ENCODE data around the gene ANXA5. TPM values are rescaled to one million over a fixed set of nuclear protein-coding genes. Genes with fewer than 3 reads are reported as not detected.

The ANXA5 gene
- total RNA-seq, 1 donor from 2014 or later, result 682 TPM

GRCh38 chr4:121688261-121688660, 8.5 kb downstream of the ANXA5 start:
- no peaks in the 10 kb centered on the region for H3K27me3 Mint-ChIP-seq (ENCODE audit: low read depth, unreplicated experiment)
- Histone ChIP-seq H3K27ac (ENCODE audit: low read depth, low read length) (no peak overlapping the region), H4K20me1 (ENCODE audit: insufficient read depth, low read length) (peaks cover 73% of the 10 kb centered on the region), H3K9ac (ENCODE audit: low read length) (no peak overlapping the region), H3K36me3 (ENCODE audit: insufficient read depth, low read length) (peaks cover 51% of the 10 kb centered on the region), H2AFZ (ENCODE audit: low read depth, low read length) (no peak overlapping the region), H3K4me1 (ENCODE audit: insufficient read depth, low read length) (peaks cover 45% of the 10 kb centered on the region), H3K27me3 (ENCODE audit: insufficient read depth, low read length) (no peaks in the 10 kb centered on the region), H3K4me2 (ENCODE audit: low read length) (peak overlapping the region; percentile 9), H3K79me2 (ENCODE audit: insufficient read depth, low read length) (peaks cover 87% of the 10 kb centered on the region), H3K9me3 (ENCODE audit: insufficient read depth, low read depth, low read length) (no peaks in the 10 kb centered on the region), H3K4me3 (ENCODE audit: insufficient read depth, low read depth, low read length) (no peak overlapping the region)
- FAIRE-seq (no peak), DNase-seq (ENCODE audit: low read depth) (no peak)
- no peaks in the 10 kb centered on the region for H3K9me3 Mint-ChIP-seq (ENCODE audit: unreplicated experiment)
- no peak overlapping the region for H3K4me3 Mint-ChIP-seq (ENCODE audit: unreplicated experiment)
- TF ChIP-seq EZH2 (IDR thresholded peaks at IDR 0.05; ENCODE audit: insufficient read depth, low read length), result no peak
- TF ChIP-seq CTCF (IDR thresholded peaks at IDR 0.05; ENCODE audit: insufficient read depth, low read depth, low read length), result no peak
- peaks cover 27% of the 10 kb centered on the region for H3K4me1 Mint-ChIP-seq (ENCODE audit: low read depth, unreplicated experiment)
- H3K36me3 Mint-ChIP-seq (ENCODE audit: low read depth, unreplicated experiment), result peaks cover 19% of the 10 kb centered on the region
- H3K27ac Mint-ChIP-seq (ENCODE audit: unreplicated experiment), result no peak overlapping the region

GRCh38 chr4:121686255-121686654, 10.5 kb downstream of the ANXA5 start:
- Histone ChIP-seq H3K79me2 (ENCODE audit: insufficient read depth, low read length) (peaks cover 89% of the 10 kb centered on the region), H3K36me3 (ENCODE audit: insufficient read depth, low read length) (peaks cover 64% of the 10 kb centered on the region), H3K4me3 (ENCODE audit: insufficient read depth, low read depth, low read length) (no peak overlapping the region), H3K4me2 (ENCODE audit: low read length) (no peak overlapping the region), H4K20me1 (ENCODE audit: insufficient read depth, low read length) (peaks cover 64% of the 10 kb centered on the region), H3K9me3 (ENCODE audit: insufficient read depth, low read depth, low read length) (no peaks in the 10 kb centered on the region), H3K27me3 (ENCODE audit: insufficient read depth, low read length) (no peaks in the 10 kb centered on the region), H3K4me1 (ENCODE audit: insufficient read depth, low read length) (peaks cover 29% of the 10 kb centered on the region), H3K9ac (ENCODE audit: low read length) (no peak overlapping the region), H3K27ac (ENCODE audit: low read depth, low read length) (peak overlapping the region; percentile 5), H2AFZ (ENCODE audit: low read depth, low read length) (no peak overlapping the region)
- FAIRE-seq, result no peak
- no peak overlapping the region for H3K4me3 Mint-ChIP-seq (ENCODE audit: unreplicated experiment)
- no peaks in the 10 kb centered on the region for H3K9me3 Mint-ChIP-seq (ENCODE audit: unreplicated experiment)
- TF ChIP-seq CTCF (IDR thresholded peaks at IDR 0.05; ENCODE audit: insufficient read depth, low read depth, low read length) (no peak), EZH2 (IDR thresholded peaks at IDR 0.05; ENCODE audit: insufficient read depth, low read length) (no peak)
- no peak for DNase-seq (ENCODE audit: low read depth)
- peaks cover 10% of the 10 kb centered on the region for H3K4me1 Mint-ChIP-seq (ENCODE audit: low read depth, unreplicated experiment)
- no peaks in the 10 kb centered on the region for H3K27me3 Mint-ChIP-seq (ENCODE audit: low read depth, unreplicated experiment)
- no peak overlapping the region for H3K27ac Mint-ChIP-seq (ENCODE audit: unreplicated experiment)
- peaks cover 15% of the 10 kb centered on the region for H3K36me3 Mint-ChIP-seq (ENCODE audit: low read depth, unreplicated experiment)

- no peak overlapping the region for H3K27ac ChIP-seq (ENCODE audit: low read depth, low read length)
- FAIRE-seq, result no peak
- peaks cover 69% of the 10 kb centered on the region for H4K20me1 ChIP-seq (ENCODE audit: insufficient read depth, low read length)
Measured at GRCh38 chr4:121685257-121685656, 11.5 kb downstream of the ANXA5 start.

More at GRCh38 chr4:121685257-121685656, 11.5 kb downstream of the ANXA5 start:
- Histone ChIP-seq H3K4me2 (ENCODE audit: low read length) (no peak overlapping the region), H3K4me3 (ENCODE audit: insufficient read depth, low read depth, low read length) (no peak overlapping the region), H2AFZ (ENCODE audit: low read depth, low read length) (no peak overlapping the region), H3K27me3 (ENCODE audit: insufficient read depth, low read length) (no peaks in the 10 kb centered on the region), H3K79me2 (ENCODE audit: insufficient read depth, low read length) (peaks cover 96% of the 10 kb centered on the region), H3K4me1 (ENCODE audit: insufficient read depth, low read length) (peaks cover 22% of the 10 kb centered on the region), H3K36me3 (ENCODE audit: insufficient read depth, low read length) (peaks cover 74% of the 10 kb centered on the region), H3K9me3 (ENCODE audit: insufficient read depth, low read depth, low read length) (no peaks in the 10 kb centered on the region), H3K9ac (ENCODE audit: low read length) (no peak overlapping the region)
- no peak for DNase-seq (ENCODE audit: low read depth)
- Mint-ChIP-seq H3K4me3 (ENCODE audit: unreplicated experiment) (peak overlapping the region; percentile 11), H3K4me1 (ENCODE audit: low read depth, unreplicated experiment) (peaks cover 15% of the 10 kb centered on the region), H3K27me3 (ENCODE audit: low read depth, unreplicated experiment) (no peaks in the 10 kb centered on the region), H3K36me3 (ENCODE audit: low read depth, unreplicated experiment) (peaks cover 15% of the 10 kb centered on the region), H3K27ac (ENCODE audit: unreplicated experiment) (peak overlapping the region; percentile 62), H3K9me3 (ENCODE audit: unreplicated experiment) (no peaks in the 10 kb centered on the region)
- TF ChIP-seq EZH2 (IDR thresholded peaks at IDR 0.05; ENCODE audit: insufficient read depth, low read length) (no peak), CTCF (IDR thresholded peaks at IDR 0.05; ENCODE audit: insufficient read depth, low read depth, low read length) (no peak)
